Suppressor macrophage treated with lipopolysaccharide for 4 hours (primary cell): Measurements from ENCODE around the gene ARSG.
"Not testable (repeated sequence)": the region's sequence is repeated elsewhere in the genome, so short reads cannot be mapped to it uniquely, and the experiment has no call there.

Experiments used
- DNase-seq: peaks from one replicate; pipeline ENCODE4 v3.0.0-alpha.2; 2020

ARSG gene

DNA sequence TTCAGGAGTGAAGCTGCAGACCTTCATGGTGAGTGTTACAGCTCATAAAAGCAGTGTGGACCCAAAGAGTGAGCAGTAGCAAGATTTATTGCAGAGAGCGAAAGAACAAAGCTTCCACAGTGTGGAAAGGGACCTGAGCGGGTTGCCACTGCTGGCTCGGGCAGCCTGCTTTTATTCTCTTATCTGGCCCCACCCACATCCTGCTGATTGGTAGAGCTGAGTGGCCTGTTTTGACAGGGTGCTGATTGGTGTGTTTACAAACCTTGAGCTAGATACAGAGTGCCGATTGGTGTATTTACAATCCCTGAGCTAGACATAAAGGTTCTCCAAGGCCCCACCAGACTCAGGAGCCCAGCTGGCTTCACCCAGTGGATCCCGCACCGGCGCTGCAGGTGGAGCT lies 17.2 kb downstream of the ARSG start:
- not testable (repeated sequence) for DNase-seq

DNA sequence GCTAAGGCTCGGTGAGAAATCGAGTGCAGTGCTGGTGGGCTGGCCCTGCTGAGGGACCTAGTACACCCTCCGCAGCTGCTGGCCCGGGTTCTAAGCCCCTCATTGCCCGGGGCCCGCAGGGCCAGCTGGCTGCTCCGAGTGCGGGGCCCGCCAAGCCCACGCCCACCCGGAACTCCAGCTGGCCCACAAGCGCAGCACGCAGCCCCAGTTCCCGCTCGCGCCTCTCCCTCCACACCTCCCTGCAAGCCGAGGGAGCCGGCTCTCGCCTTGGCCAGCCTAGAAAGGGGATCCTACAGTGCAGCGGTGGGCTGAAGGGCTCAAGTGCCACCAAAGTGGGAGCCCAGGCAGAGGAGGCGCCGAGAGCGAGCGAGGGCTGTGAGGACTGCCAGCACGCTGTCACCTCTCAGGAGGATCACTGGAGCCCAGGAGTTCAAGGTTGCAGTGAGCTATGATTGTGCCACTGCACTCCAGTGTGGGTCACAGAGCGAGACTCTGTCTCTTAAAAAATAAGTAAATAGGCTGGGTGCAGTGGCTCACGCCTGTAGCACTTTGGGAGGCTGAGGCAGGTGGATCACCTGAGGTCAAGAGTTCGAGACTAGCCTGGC lies 17.9 kb downstream of the ARSG start:
- DNase-seq, result not testable (repeated sequence)

DNA sequence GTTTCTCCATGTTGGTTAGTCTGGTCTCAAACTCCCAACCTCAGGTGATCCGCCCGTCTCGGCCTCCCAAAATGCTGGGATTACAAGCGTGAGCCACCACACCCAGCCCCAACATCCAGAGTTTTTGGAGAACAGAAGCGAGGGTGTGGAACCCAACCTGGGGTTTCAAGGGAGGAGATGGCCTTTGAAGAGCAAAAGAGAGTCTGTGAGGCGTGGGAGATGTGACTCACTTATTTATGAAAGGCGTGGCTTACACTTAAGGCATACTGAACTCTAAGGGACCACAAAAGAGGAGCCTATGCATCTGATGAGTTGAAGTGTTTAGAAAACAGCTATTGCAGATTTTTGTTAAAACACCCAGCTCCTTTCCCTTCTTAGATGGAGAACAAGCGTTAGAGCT lies 18.9 kb downstream of the ARSG start:
- peak; percentile 71 for DNase-seq

DNA sequence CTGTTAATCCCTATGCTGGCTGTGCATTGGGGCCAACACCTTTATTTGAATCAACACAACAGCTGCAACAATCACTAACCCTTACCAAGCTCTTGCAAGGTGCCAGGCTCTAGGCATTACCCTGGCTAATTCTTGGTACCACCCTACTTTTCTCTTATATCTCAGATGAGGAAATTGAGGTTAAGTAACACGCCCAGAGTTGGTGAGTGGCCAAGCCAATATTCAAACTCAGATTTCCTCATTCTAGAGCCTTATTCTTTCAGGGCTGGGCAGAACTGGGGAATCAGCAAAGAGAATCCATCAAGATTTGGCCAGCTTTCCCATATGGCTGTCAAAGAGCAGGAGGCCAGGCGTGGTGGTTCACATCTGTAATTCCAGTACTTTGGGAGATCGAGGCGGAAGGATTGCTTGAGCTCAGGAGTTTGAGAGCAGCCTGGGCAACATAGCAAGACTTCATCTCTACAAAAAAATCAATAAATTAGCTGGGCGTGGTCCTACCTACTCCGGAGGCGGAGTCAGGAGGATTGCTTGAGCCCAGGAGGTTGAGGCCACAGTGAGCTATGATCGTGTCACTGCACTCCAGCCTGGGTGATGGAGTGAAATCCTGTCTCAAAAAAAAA lies 23.7 kb downstream of the ARSG start:
- peak; percentile 80 for DNase-seq

DNA sequence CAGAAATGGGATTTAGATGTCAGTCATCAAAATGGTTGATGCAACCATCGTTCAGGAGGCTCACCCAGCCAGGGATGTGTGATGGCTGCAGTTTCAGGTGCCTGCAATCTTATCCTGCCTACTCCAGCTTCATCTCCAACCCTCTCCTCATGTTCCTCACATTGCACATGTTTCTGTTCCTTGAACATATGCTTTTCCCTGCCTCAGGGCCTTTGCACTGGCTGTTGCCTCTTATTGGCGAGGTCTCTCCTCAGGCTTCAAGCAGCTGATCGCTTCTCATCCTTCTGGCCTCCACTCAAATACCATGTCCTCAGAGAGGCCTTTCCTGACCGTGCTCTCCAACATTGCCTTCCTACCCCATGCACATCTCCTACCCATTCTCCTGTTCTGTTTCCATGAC lies 24.6 kb downstream of the ARSG start:
- no peak for DNase-seq

DNA sequence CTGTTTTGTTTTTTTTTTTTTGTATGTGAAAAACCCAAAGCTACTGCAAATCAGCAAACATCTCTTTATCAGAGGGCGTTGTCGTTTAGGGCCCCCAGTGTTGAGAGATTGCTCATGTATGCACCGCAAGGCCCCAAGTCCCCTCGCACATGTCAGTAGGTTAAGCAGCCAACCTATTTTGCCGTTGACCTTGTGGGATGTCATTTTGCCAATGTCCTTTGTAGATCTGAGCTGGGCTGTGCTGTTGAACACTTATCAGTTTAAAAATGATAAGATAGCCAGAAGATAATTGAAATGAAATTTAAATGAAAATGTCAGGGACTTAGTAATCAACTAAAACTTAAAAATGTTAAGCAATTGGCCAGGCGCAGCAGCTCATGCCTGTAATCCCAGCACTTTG lies 26.2 kb downstream of the ARSG start:
- DNase-seq, result no peak

DNA sequence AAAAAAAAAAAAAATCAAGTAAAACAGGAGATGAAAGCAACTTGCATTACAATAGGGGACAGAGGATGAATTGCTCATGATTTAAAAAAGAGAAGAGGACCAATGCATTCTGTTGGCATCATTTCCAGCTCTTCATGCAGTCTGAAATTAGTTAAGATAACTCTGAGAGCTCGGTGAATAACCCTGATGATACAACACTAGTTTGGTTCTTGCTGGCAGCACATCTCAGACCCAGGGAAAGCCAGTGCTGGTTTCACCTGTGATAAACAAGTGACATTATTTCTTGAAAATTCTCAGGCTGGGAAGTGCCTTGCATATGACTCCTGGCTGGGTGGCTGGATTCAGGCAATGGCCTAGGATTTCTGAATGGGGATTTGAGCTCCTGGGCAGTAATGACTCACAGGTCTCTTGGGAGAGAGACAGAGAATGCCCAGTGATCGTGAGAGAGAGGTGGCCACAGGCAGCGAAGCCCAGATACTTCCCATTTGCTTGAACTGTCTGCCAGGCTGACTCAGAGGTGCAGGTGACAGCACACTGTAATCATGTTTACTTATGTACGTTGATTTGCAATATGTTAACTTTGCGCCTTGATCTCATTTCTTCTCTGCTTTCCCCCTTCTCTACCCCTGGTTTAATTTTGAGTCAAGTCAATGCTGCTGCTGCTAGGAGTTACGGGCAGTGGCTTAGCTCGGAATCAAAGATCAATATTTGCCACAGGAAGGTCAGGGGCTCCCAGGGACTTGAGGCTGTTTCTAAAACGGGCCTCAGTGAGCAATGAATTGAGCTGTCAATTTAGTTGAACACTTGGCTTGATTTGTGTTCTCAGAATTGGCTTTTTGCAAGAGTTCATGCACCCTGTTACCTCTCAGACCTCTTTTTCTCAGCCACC lies 27.1 kb downstream of the ARSG start:
- DNase-seq, result peak; percentile 72

DNA sequence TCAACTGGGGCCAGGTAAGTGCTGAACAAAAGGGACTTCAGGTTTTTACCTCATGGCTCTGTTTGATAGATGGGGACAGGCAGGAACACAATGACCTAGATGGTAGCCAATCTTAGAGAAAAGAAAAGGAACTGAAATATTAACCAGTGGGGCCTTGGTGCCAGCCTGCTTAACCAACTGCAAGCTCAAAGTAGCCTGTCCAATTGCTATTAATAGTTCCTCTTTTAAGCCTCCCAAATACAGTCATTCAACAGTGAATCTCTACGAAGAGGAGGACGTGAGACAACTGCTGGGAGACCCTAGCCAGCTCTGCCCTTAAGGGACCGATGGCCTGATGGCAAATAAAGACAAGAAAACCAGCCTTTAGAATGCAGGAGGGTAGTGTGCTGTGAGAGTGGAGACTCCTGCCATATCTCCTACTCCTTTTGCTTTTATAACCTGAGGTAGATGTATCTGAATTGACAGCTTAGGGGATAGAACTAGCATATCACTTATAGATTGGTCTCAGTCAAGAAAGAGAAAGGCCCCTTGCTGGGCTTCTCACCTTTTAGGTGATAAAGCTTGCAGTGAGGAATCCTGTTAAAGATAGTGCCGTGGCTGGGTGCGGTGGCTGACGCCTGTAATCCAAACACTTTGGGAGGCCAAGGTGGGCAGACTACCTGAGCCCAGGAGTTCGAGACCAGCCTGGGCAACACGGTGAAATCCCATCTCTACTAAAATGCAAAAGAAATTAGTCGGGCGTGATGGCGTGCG lies 28.3 kb downstream of the ARSG start:
- peak; percentile 67 for DNase-seq

DNA sequence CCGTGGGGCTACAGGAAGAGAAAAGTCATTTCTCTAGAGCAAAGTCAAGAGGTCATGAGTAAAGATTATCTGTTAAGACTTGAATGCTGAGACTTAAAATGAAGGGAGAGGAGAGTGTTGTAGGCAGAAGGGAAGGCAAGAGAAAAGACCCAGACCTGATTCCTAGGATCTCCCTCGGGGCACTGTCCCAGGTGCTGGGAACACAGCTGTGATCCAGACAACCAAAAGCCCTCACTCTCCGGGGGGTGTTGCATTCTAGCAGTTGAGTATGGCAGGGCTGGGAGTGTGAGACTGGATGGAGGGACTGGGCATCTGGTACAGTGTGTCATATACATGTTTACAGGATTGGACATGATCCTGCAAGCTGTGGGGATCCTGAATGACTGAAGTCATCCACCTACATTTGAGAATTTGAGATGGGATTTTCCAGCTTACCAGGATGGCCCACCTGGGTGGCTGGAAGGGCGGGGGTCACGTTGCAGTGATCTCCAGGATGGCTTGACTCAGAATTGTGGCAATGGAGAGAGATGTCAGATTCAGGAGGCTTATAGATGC lies 29.1 kb downstream of the ARSG start:
- no peak for DNase-seq

DNA sequence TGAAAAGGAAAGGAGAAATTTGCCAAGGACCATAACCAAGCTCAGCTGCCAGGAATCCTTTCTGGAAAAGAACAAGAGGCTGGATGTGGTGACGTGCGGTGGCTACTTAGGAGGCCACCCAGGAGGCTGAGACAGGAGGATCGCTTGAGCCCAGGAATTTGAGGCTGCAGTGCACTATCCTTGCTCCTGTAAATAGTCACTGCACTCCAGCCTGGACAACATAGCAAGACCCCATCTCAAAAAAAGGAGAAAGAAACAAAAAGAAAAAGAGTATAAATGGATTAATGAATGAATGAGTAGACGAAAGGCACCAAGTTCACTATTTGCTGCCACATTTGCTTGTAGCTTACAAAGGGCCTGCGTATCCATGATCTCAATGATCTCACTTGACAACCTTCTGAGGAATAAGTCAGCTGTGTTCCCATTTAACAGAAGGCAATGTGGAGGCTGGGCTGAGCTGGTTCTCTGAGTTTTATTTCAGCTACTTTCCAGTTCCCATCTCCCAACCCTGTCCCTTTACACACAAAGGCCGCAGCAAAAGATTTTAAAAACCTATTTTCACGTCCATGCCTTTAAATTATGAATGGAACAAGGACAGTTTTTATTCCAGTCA lies 29.8 kb downstream of the ARSG start:
- no peak for DNase-seq

DNA sequence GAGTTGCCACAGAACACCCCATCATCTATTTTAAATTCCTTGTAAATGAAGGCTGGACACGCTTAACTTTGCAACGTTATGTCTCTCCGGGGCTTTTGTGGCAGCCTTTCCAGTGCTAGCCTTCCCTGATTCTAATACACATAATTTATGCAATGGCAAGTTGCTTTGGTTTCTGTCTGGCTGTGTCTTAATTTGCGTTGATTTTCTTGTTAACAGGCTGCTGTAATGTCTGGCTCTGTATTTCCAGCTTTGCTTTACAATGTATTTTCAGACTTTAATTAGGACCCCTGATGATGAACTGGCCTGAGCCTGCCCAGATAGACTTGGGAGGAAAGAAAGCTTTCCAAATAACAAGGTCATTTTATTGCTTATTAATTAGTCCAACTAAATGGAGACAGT lies 30.3 kb downstream of the ARSG start:
- no peak for DNase-seq

DNA sequence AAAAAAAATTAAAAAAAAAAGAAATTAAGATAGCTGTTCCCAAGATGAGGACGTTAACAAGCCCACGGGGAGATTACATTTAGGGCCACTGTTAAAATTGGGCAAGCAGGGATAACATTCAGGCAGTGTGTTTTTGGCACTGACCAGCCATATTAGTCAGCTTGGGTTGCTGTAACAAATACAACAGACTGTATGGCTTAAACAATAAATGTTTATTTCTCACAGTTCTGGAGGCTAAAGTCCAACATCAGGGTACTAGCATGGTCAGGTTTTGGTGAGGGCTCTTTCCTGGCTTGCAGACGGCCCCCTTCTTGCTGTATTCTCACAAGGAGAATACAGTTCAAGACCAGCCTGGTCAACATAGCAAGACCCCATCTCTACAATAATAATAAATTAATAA lies 31.3 kb downstream of the ARSG start:
- DNase-seq, result no peak

DNA sequence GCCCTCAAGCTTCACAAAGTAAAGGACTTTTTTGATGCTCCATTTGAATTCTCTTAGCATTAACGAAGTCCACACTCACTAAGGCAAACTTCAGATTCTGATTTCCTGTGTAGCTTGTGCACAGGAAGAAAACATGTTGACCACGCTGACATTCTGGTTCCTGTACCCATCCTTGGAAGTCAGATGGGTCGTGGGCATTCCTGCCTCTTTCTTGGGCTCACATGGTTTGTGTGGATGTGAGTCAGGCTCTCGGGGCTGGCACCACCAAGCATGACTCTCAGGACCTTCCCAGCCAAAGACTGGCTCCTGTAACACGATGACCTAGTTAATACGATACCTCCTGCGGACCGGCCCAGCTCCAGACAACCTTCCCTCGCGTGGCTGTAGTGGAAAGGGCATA lies 32.8 kb downstream of the ARSG start:
- DNase-seq, result peak; percentile 31

DNA sequence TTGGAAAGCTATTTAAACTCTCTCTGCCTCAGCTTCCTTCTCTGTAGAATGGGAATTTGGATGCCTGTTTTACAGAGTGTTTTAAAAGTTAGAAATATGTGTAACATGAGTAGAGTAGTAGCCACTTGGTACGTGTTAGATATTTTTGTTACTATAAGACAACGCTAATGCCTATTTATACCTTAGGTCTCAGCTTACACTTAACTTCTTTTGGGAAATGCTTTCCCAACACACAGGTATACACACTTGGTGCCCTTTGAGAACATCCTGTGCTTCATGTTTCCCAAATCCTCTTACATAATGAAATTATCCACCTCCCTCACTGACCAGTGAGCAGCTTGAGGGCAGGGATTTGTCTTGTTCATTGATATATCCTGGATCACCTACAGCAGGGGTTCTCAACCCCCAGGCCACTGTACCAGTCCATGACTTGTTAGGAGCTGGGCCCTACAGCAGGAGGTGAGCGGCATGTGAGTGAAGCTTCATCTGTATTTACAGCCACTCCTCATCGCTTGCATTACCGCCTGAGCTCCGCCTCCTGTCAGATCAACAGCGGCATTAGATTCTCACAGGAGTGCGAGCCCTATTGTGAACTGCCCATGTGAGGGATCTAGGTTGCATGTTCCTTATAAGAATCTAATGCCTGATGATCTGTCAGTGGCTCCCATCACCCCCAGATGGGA lies 33.5 kb downstream of the ARSG start:
- DNase-seq, result no peak

DNA sequence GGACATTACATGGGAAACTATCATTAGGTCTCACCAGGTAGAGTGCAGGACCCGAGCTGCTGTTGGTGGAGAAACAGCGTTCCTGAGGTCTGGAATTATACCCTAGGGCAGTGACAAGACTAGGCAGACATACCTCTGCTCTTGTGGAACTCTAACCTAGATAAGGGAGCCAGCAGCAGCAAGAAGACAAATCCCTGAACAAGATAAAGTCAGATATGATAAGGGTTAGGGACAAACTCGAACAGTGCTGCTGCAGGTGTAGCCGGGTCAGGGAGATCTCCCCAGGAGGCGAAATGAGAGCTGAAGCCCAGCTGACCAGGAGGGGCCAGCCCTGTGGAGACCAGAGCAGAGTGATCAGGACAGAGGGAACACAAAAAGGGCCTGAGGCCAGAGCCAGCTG lies 34.7 kb downstream of the ARSG start:
- no peak for DNase-seq

DNA sequence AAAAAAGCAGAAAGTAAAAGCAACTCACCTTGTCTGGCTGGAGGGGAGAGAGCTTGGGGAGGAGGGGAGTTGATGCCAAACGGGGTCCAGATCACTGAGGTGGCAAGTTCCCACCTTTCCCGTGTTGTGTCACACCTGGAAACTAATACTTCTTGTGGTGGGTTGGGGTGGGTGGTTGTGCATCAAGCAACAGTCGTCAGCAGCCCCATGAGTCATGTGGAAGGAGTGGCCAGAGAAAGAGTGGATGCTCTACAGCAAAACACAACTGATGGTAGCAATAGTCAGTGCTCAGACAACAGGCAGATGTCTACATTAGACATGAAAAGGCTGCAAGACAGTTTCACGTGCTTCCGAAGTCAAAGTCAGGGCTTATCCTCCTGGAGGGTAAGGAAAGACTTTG lies 35.4 kb downstream of the ARSG start:
- peak; percentile 28 for DNase-seq

DNA sequence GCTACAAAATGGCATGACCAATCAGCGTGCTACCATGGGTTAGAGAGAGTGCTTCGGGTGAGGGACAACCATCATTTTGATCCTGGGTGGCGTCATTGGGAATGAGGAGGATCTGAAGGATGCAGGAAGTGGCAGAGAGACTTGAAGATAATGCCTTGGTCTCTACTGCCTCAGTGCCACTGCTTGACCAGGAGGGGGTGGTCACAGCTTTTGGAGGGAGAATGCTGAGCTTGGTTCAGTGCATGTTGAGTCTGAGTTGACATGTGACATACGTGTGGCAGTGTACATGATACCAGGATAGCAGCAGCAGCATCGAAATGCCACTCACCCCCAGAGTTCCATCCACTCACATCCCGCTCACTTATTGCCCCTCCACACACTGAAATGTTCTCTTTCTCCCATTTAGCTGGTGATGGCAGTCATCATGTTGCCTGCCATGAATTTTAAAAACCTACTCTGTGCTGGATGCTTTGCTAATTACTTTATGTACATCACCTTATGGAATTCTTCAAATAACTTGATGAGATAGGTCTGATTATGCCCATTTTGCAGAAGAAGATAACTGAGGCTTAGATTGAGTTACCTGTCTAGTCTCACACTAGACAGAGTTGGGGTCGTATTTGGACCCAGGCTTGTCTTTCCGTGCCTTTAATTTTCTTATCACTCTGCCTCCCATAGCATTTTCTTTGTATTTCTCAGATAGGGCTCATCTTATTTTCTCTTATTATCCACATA lies 36.7 kb downstream of the ARSG start:
- DNase-seq, result no peak

DNA sequence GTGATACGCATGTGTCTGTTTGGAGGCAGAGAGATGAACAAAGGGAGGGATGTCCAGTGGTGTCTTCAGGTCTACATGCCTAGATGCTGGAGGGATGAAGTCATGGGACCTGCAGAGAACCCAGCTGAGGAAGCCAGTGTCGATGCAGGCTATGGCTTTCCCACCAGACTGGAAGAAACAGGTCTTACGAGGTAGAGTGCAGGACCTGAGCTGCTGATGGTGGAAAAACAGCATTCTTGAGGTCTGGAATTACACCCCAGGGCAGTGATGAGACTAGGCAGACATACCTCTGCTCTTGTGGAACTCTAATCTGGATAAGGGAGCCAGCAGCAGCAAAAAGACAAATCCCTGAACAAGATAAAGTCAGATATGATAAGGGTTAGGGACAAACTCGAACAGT lies 37.4 kb downstream of the ARSG start:
- DNase-seq, result no peak

DNA sequence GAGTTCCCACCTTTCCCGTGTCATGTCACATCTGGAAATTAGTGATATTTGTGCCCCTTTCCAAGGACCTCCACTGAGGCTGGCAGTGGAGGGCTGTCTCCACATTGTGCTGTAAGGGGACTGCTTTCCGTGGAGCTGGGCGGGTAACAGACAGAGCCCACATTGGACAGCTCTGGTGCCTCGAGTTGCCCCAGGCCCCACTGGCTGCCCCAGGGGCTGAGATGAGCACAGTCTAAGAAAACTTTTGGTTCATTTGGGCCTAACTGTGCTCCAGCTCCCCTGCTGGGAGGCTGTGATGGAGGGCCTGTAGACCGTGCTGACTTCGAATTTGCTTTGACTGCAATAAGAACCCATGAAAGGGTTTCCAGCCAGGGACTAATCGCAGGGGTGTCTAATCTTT lies 38.0 kb downstream of the ARSG start:
- no peak for DNase-seq

DNA sequence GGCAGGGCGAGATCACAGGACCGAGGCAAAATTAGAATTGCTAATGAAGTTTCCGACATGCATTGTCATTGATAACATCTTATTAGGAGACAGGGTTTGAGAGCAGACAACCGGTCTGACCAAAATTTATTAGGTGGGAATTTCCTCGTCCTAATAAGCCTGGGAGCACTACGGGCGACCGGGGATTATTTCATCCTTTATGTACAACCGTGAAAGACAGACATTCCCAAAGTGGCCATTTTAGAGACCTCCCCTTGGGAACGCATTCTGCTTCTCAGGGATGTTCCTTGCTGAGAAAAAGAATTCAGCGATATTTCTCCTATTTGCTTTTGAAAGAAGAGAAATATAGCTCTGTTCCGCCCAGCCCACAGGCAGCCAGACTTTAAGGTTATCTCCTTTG lies 40.6 kb downstream of the ARSG start:
- not testable (repeated sequence) for DNase-seq

DNA sequence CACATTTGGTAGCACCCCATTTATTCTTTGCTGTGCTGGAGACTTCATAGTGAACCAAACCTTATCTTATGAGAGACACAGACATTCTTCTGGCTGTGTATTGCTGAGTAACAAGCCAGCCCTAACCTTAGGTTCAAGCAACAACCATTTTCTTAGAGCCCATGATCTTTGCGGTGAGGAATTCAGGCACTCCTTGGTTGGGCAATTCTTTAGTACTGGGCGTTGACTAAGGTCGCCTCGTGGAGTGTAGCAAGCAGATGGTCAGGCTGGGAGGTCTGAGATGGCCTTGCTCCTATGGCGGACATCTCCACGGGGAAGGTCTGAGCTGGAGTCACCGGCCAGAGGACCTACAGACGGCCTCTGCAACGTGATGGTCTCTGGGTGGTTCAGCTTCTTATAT lies 43.1 kb downstream of the ARSG start:
- no peak for DNase-seq
